OCI-LY7 (cell line): ENCODE results near the gene ISCU.

Experiments
- CTCF ChIP-seq: fragments of 200-600 bp; sonication (generic); conservative IDR thresholded peaks from 2 replicates; pipeline ENCODE4 v1.5.1; 2014; ENCODE audit warnings: mild to moderate bottlenecking, antibody characterized with exemption, low read length, moderate library complexity, mixed read lengths
- EZH2phosphoT487 ChIP-seq: fragments of 200-600 bp; sonication (generic); IDR thresholded peaks from 2 replicates; pipeline ENCODE4 v1.6.1; 2018; ENCODE audit warnings: low read depth, borderline replicate concordance, mild to moderate bottlenecking, mixed run types, antibody characterized with exemption, low read length, moderate library complexity, mixed read lengths

- TF ChIP-seq CTCF (no peak), EZH2phosphoT487 (no peak)
These were observed 16.4 kb downstream of the ISCU start for GRCh38 chr12:108578813-108579212.
